GM18520 (cell line): Measurements from ENCODE around the gene LTBP1.
A peak's percentile ranks its signal among the peaks of the same experiment; 100 is the strongest.

Experiments used
- ATAC-seq: cut with Tn5 transposase; IDR thresholded peaks from one replicate; pipeline ENCODE4 v1.9.1; 2021; ENCODE audit not compliant: unreplicated experiment

LTBP1 gene

GRCh38 chr2:33180915-33181314 lies 234.2 kb downstream of the LTBP1 start:
- ATAC-seq, result no peak

- no peak for ATAC-seq
Observed at GRCh38 chr2:33181466-33181865, 234.7 kb downstream of the LTBP1 start.

- no peak for ATAC-seq
Observed at GRCh38 chr2:33184041-33184440, 237.3 kb downstream of the LTBP1 start.

GRCh38 chr2:33186937-33187336 lies 240.2 kb downstream of the LTBP1 start:
- ATAC-seq, result no peak

GRCh38 chr2:33188799-33189198 lies 242.0 kb downstream of the LTBP1 start:
- ATAC-seq, result no peak

- no peak for ATAC-seq
Observed at GRCh38 chr2:33190393-33190937, 243.7 kb downstream of the LTBP1 start.

- no peak for ATAC-seq
Observed at GRCh38 chr2:33195891-33196290, 249.1 kb downstream of the LTBP1 start.

- ATAC-seq, result no peak
Observed at GRCh38 chr2:33196700-33197099, 249.9 kb downstream of the LTBP1 start.

- ATAC-seq, result no peak
Observed at GRCh38 chr2:33197198-33197938, 250.6 kb downstream of the LTBP1 start.

GRCh38 chr2:33202641-33203522 lies 256.1 kb downstream of the LTBP1 start:
- ATAC-seq, result no peak

GRCh38 chr2:33204945-33205344 lies 258.2 kb downstream of the LTBP1 start:
- peak; percentile 31 for ATAC-seq

GRCh38 chr2:33205693-33206434 lies 259.1 kb downstream of the LTBP1 start:
- peak; percentile 97 for ATAC-seq

GRCh38 chr2:33207151-33207740 lies 260.5 kb downstream of the LTBP1 start:
- ATAC-seq, result no peak

- ATAC-seq, result no peak
Observed at GRCh38 chr2:33208400-33208799, 261.6 kb downstream of the LTBP1 start.

GRCh38 chr2:33209976-33210375 lies 263.2 kb downstream of the LTBP1 start:
- ATAC-seq, result no peak

- ATAC-seq, result no peak
Observed at GRCh38 chr2:33210626-33211025, 263.9 kb downstream of the LTBP1 start.

- ATAC-seq, result no peak
Observed at GRCh38 chr2:33212151-33212550, 265.4 kb downstream of the LTBP1 start.

GRCh38 chr2:33213244-33213643 lies 266.5 kb downstream of the LTBP1 start:
- ATAC-seq, result no peak

GRCh38 chr2:33213648-33214047 lies 266.9 kb downstream of the LTBP1 start:
- no peak for ATAC-seq

- ATAC-seq, result peak; percentile 72
Observed at GRCh38 chr2:33214436-33214835, 267.7 kb downstream of the LTBP1 start.

- ATAC-seq, result no peak
Observed at GRCh38 chr2:33214857-33215256, 268.1 kb downstream of the LTBP1 start.
